Measurements from ENCODE around the gene SLC13A3. TPM values are rescaled to one million over a fixed set of nuclear protein-coding genes. Genes with fewer than 3 reads are reported as not detected.

The SLC13A3 gene
- total RNA-seq, 1 experiment from 2014 or later = 1.3 TPM

- peaks cover 28% of the 10 kb centered on the region for H3K36me3 ChIP-seq (ENCODE audit: insufficient read depth, low read length, poor library complexity, severe bottlenecking)
- POLR2A ChIA-PET (ENCODE audit: low non-redundant PET) = no interaction called here
- CTCF ChIA-PET = no interaction called here
- DNase-seq (ENCODE audit: low spot score) = no peak
- H3K27me3 ChIP-seq (replicated peaks; ENCODE audit: insufficient read depth, low read depth, low read length, poor library complexity) = no peaks in the 10 kb centered on the region
- intact Hi-C loops (cut with micrococcal nuclease; ENCODE audit: unreplicated experiment) = loop anchor here (10.0 kb wide), 1 partner anchor 548 kb away; no protein-coding TSS in a partner anchor
- TF ChIP-seq, protein P1, sequence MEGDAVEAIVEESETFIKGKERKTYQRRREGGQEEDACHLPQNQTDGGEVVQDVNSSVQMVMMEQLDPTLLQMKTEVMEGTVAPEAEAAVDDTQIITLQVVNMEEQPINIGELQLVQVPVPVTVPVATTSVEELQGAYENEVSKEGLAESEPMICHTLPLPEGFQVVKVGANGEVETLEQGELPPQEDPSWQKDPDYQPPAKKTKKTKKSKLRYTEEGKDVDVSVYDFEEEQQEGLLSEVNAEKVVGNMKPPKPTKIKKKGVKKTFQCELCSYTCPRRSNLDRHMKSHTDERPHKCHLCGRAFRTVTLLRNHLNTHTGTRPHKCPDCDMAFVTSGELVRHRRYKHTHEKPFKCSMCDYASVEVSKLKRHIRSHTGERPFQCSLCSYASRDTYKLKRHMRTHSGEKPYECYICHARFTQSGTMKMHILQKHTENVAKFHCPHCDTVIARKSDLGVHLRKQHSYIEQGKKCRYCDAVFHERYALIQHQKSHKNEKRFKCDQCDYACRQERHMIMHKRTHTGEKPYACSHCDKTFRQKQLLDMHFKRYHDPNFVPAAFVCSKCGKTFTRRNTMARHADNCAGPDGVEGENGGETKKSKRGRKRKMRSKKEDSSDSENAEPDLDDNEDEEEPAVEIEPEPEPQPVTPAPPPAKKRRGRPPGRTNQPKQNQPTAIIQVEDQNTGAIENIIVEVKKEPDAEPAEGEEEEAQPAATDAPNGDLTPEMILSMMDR (conservative IDR thresholded peaks at IDR 0.05; ENCODE audit: low read depth, low read length) = no peak
- TF ChIP-seq EZH2 (IDR thresholded peaks at IDR 0.05; ENCODE audit: borderline replicate concordance, low read depth, low read length, poor library complexity, severe bottlenecking) = no peak
- no TSS peak for BruUV-seq (replicated peaks)
- H3K4me1 ChIP-seq (ENCODE audit: insufficient read depth, low read length, poor library complexity, severe bottlenecking) = peaks cover 4% of the 10 kb centered on the region
- H3K9me3 ChIP-seq (ENCODE audit: low read depth, low read length, poor library complexity, severe bottlenecking) = no peaks in the 10 kb centered on the region
- no peak overlapping the region for H3K27ac ChIP-seq (ENCODE audit: low read depth, low read length, poor library complexity, severe bottlenecking)
- no peak overlapping the region for H3K4me3 ChIP-seq (ENCODE audit: low read depth, low read length, poor library complexity, severe bottlenecking)
Measured at GRCh38 chr20:46683011-46683667, 31.9 kb upstream of the SLC13A3 start.

DNA sequence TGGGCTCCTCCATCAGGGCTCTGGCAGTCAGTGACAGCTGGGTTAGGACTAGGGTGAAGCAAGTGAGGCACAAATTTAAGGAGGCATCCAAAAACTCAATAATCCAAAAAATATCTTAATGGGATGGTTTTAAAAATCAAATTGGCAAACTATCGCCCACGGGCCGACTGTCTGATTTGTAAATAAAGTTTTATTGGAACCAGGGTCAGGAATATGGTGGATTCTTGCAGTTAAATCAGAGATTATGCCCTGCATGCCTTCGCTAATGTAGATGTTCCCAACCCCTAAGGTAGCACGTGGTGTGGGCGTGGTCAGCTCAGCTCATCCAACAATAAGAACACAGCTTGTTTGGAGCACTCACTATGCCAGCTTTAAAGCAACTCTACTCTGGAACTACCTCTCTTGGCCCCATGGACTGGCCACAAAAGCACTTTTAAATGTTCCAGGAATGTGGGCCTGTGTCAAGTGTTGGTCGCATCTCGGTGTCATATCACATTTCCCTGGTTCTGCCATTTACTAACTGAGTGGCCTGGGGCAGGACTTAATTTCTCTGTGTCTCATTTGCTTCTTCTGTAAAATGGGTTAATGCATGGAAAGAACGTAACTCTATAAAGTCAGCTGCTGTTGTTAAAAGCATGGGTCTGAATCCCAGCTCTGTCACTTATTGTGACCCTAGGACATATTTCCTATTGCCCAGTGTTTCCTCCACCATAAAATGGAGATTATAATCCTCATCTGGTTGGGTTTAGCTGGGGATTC, 31.0 kb upstream of the SLC13A3 start:
- H3K27me3 ChIP-seq (replicated peaks; ENCODE audit: insufficient read depth, low read depth, low read length, poor library complexity) = no peaks in the 10 kb centered on the region
- peaks cover 4% of the 10 kb centered on the region for H3K4me1 ChIP-seq (ENCODE audit: insufficient read depth, low read length, poor library complexity, severe bottlenecking)
- no peak overlapping the region for H3K27ac ChIP-seq (ENCODE audit: low read depth, low read length, poor library complexity, severe bottlenecking)
- intact Hi-C loops (cut with micrococcal nuclease; ENCODE audit: unreplicated experiment) = loop anchor here (10.0 kb wide), 1 partner anchor 547 kb away; no protein-coding TSS in a partner anchor
- CTCF ChIA-PET = no interaction called here
- TF ChIP-seq EZH2 (IDR thresholded peaks at IDR 0.05; ENCODE audit: borderline replicate concordance, low read depth, low read length, poor library complexity, severe bottlenecking) = no peak
- TF ChIP-seq, protein P1 (conservative IDR thresholded peaks at IDR 0.05; ENCODE audit: low read depth, low read length) = no peak
- H3K36me3 ChIP-seq (ENCODE audit: insufficient read depth, low read length, poor library complexity, severe bottlenecking) = peaks cover 28% of the 10 kb centered on the region
- POLR2A ChIA-PET (ENCODE audit: low non-redundant PET) = no interaction called here
- DNase-seq (ENCODE audit: low spot score) = no peak
- H3K9me3 ChIP-seq (ENCODE audit: low read depth, low read length, poor library complexity, severe bottlenecking) = no peaks in the 10 kb centered on the region
- no peak overlapping the region for H3K4me3 ChIP-seq (ENCODE audit: low read depth, low read length, poor library complexity, severe bottlenecking)
- BruUV-seq (replicated peaks) = no TSS peak

- POLR2A ChIA-PET (ENCODE audit: low non-redundant PET) = no interaction called here
Measured at GRCh38 chr20:46681032-46681854, 30.0 kb upstream of the SLC13A3 start.

More at GRCh38 chr20:46681032-46681854, 30.0 kb upstream of the SLC13A3 start:
- no peak for TF ChIP-seq EZH2 (IDR thresholded peaks at IDR 0.05; ENCODE audit: borderline replicate concordance, low read depth, low read length, poor library complexity, severe bottlenecking)
- TF ChIP-seq, protein P1 (conservative IDR thresholded peaks at IDR 0.05; ENCODE audit: low read depth, low read length) = peak; percentile 86
- Histone ChIP-seq H3K27me3 (replicated peaks; ENCODE audit: insufficient read depth, low read depth, low read length, poor library complexity) (no peaks in the 10 kb centered on the region), H3K27ac (ENCODE audit: low read depth, low read length, poor library complexity, severe bottlenecking) (no peak overlapping the region), H3K36me3 (ENCODE audit: insufficient read depth, low read length, poor library complexity, severe bottlenecking) (peaks cover 20% of the 10 kb centered on the region), H3K9me3 (ENCODE audit: low read depth, low read length, poor library complexity, severe bottlenecking) (no peaks in the 10 kb centered on the region), H3K4me3 (ENCODE audit: low read depth, low read length, poor library complexity, severe bottlenecking) (no peak overlapping the region), H3K4me1 (ENCODE audit: insufficient read depth, low read length, poor library complexity, severe bottlenecking) (peaks cover 4% of the 10 kb centered on the region)
- CTCF ChIA-PET = interaction anchor here (0.6 to 0.7 kb wide), 2 partner anchors 49 to 185 kb away, joined by 3 to 5 read pairs; no protein-coding TSS in a partner anchor
- no TSS peak for BruUV-seq (replicated peaks)
- peak; percentile 60 for DNase-seq (ENCODE audit: low spot score)
- intact Hi-C loops (cut with micrococcal nuclease; ENCODE audit: unreplicated experiment) = loop anchor here (1.0 to 10.0 kb wide), 2 partner anchors 160 to 546 kb away; no protein-coding TSS in a partner anchor
